ENCODE data around the gene OR8B4. TPM values are rescaled to one million over a fixed set of nuclear protein-coding genes. Genes with fewer than 3 reads are reported as not detected.

Gene OR8B4
- total and polyA plus RNA-seq, 2 experiments from 2014 or later = not detected

GRCh38 chr11:124415356-124415923 lies 9.2 kb downstream of the OR8B4 start:
- DNase-seq (ENCODE audit: low spot score) (peak; percentile 65), ATAC-seq (no peak)
- no peak overlapping the region for H3K27ac ChIP-seq (ENCODE audit: low read depth)
- no peak overlapping the region for H3K4me2 ChIP-seq
- H2AFZ ChIP-seq = no peak overlapping the region
- no peak for TF ChIP-seq ZNF462 (CRISPR knock-in tag; IDR thresholded peaks at IDR 0.05)
- peak; percentile 56 to 63 for TF ChIP-seq CTCF (conservative IDR thresholded peaks at IDR 0.05; ENCODE audit: low read depth in 2 of 2)
- no peak for TF ChIP-seq EZH2 (IDR thresholded peaks at IDR 0.05; ENCODE audit: low read depth, unreplicated experiment)
- H3K36me3 Mint-ChIP-seq (ENCODE audit: low read depth) = no peaks in the 10 kb centered on the region
- no peaks in the 10 kb centered on the region for H3K9me3 Mint-ChIP-seq
- no peaks in the 10 kb centered on the region for H3K27me3 Mint-ChIP-seq (ENCODE audit: insufficient read depth, low read depth, poor library complexity)
- no peaks in the 10 kb centered on the region for H4K20me1 ChIP-seq (replicated peaks; ENCODE audit: insufficient read depth)
- no peak overlapping the region for H3K4me3 Mint-ChIP-seq
- H3K36me3 ChIP-seq (ENCODE audit: insufficient read depth) = no peaks in the 10 kb centered on the region
- H3K4me1 ChIP-seq (ENCODE audit: insufficient read depth) = no peaks in the 10 kb centered on the region
- H3K4me3 ChIP-seq = no peak overlapping the region
- no peaks in the 10 kb centered on the region for H3K79me2 ChIP-seq (replicated peaks; ENCODE audit: insufficient read depth)
- H3K27ac Mint-ChIP-seq = no peak overlapping the region
- H3K27me3 ChIP-seq (ENCODE audit: insufficient read depth) = no peaks in the 10 kb centered on the region
- H3K4me1 Mint-ChIP-seq = no peaks in the 10 kb centered on the region
- H3K9me2 ChIP-seq (ENCODE audit: insufficient read depth) = no peaks in the 10 kb centered on the region
- no peaks in the 10 kb centered on the region for H3F3A ChIP-seq (replicated peaks; ENCODE audit: low read depth)

- no peaks in the 10 kb centered on the region for H3K4me1 ChIP-seq (ENCODE audit: insufficient read depth)
- H3K79me2 ChIP-seq (replicated peaks; ENCODE audit: insufficient read depth) = no peaks in the 10 kb centered on the region
- H3K4me2 ChIP-seq = no peak overlapping the region
- Mint-ChIP-seq H3K27ac (no peak overlapping the region), H3K36me3 (ENCODE audit: low read depth) (no peaks in the 10 kb centered on the region), H3K27me3 (ENCODE audit: insufficient read depth, low read depth, poor library complexity) (no peaks in the 10 kb centered on the region), H3K9me3 (no peaks in the 10 kb centered on the region), H3K4me3 (no peak overlapping the region), H3K4me1 (no peaks in the 10 kb centered on the region)
- H3F3A ChIP-seq (replicated peaks; ENCODE audit: low read depth) = no peaks in the 10 kb centered on the region
- H4K20me1 ChIP-seq (replicated peaks; ENCODE audit: insufficient read depth) = no peaks in the 10 kb centered on the region
- H3K9me2 ChIP-seq (ENCODE audit: insufficient read depth) = no peaks in the 10 kb centered on the region
- no peak overlapping the region for H3K27ac ChIP-seq (ENCODE audit: low read depth)
- ATAC-seq = no peak
- H3K4me3 ChIP-seq = no peak overlapping the region
- no peak for DNase-seq (ENCODE audit: low spot score)
- no peak for TF ChIP-seq EZH2 (IDR thresholded peaks at IDR 0.05; ENCODE audit: low read depth, unreplicated experiment)
- no peak for TF ChIP-seq STAT1 (IDR thresholded peaks at IDR 0.05; ENCODE audit: unreplicated experiment)
- TF ChIP-seq EZH2phosphoT487 (IDR thresholded peaks at IDR 0.05; ENCODE audit: unreplicated experiment) = no peak
- H3K36me3 ChIP-seq (ENCODE audit: insufficient read depth) = no peaks in the 10 kb centered on the region
- H2AFZ ChIP-seq = no peak overlapping the region
- no peaks in the 10 kb centered on the region for H3K27me3 ChIP-seq (ENCODE audit: insufficient read depth)
Observed at GRCh38 chr11:124409906-124410305, 14.8 kb downstream of the OR8B4 start.
